Effector memory CD4-positive, alpha-beta T cell (primary cell): ENCODE data around the gene RIMS1.

Source experiments
- DNase-seq, 3 donors: peaks; one replicate each; pipeline ENCODE4 v3.0.0-alpha.2; 2020
- H3K27ac ChIP-seq: 2 replicates; pipeline ENCODE4 v1.7.0; 2013; ENCODE audit warnings: mild to moderate bottlenecking, low read length, moderate library complexity; ENCODE audit not compliant: insufficient read depth, poor library complexity, severe bottlenecking
- H3K27me3 ChIP-seq: replicated peaks from 2 replicates; pipeline ENCODE4 v1.7.0; 2013; ENCODE audit warnings: mild to moderate bottlenecking, low read length; ENCODE audit not compliant: insufficient read depth, control insufficient read depth, poor library complexity, severe bottlenecking
- H3K36me3 ChIP-seq: 2 replicates; pipeline ENCODE4 v1.7.0; 2013; ENCODE audit warnings: mild to moderate bottlenecking, low read length, moderate library complexity; ENCODE audit not compliant: control insufficient read depth, insufficient read depth
- H3K4me1 ChIP-seq: 2 replicates; pipeline ENCODE4 v1.7.0; 2013; ENCODE audit warnings: low read length, mild to moderate bottlenecking; ENCODE audit not compliant: control insufficient read depth, insufficient read depth, poor library complexity, severe bottlenecking
- H3K4me3 ChIP-seq: 2 replicates; pipeline ENCODE4 v1.7.0; 2013; ENCODE audit warnings: low read length, low read depth, mild to moderate bottlenecking; ENCODE audit not compliant: insufficient read depth, poor library complexity, severe bottlenecking
- H3K9me3 ChIP-seq: 2 replicates; pipeline ENCODE4 v1.7.0; 2013; ENCODE audit warnings: mild to moderate bottlenecking, low read length, moderate library complexity; ENCODE audit not compliant: control insufficient read depth

The RIMS1 gene

GRCh38 chr6:72140795-72141194 lies 254.4 kb downstream of the RIMS1 start:
- H3K27ac ChIP-seq, result no peak overlapping the region
- H3K36me3 ChIP-seq, result no peaks in the 10 kb centered on the region
- H3K9me3 ChIP-seq, result no peaks in the 10 kb centered on the region
- H3K27me3 ChIP-seq, result no peaks in the 10 kb centered on the region
- no peak overlapping the region for H3K4me3 ChIP-seq
- no peak for DNase-seq
- no peaks in the 10 kb centered on the region for H3K4me1 ChIP-seq

- no peaks in the 10 kb centered on the region for H3K36me3 ChIP-seq
- no peak overlapping the region for H3K4me3 ChIP-seq
- H3K4me1 ChIP-seq, result no peaks in the 10 kb centered on the region
- H3K9me3 ChIP-seq, result no peaks in the 10 kb centered on the region
- no peak overlapping the region for H3K27ac ChIP-seq
- DNase-seq, result no peak
- no peaks in the 10 kb centered on the region for H3K27me3 ChIP-seq
Observed at GRCh38 chr6:72149715-72150114, 263.4 kb downstream of the RIMS1 start.

GRCh38 chr6:72151742-72152141 lies 265.4 kb downstream of the RIMS1 start:
- no peaks in the 10 kb centered on the region for H3K27me3 ChIP-seq
- no peaks in the 10 kb centered on the region for H3K36me3 ChIP-seq
- no peak overlapping the region for H3K4me3 ChIP-seq
- no peak overlapping the region for H3K27ac ChIP-seq
- DNase-seq, result no peak
- no peaks in the 10 kb centered on the region for H3K4me1 ChIP-seq
- no peaks in the 10 kb centered on the region for H3K9me3 ChIP-seq

- Histone ChIP-seq H3K36me3 (no peaks in the 10 kb centered on the region), H3K27me3 (no peaks in the 10 kb centered on the region), H3K4me1 (no peaks in the 10 kb centered on the region), H3K27ac (no peak overlapping the region), H3K4me3 (no peak overlapping the region), H3K9me3 (no peaks in the 10 kb centered on the region)
- DNase-seq, result no peak
Observed at GRCh38 chr6:72175916-72176315, 289.6 kb downstream of the RIMS1 start.

- no peak for DNase-seq
- Histone ChIP-seq H3K9me3 (no peaks in the 10 kb centered on the region), H3K27ac (no peak overlapping the region), H3K36me3 (no peaks in the 10 kb centered on the region), H3K4me1 (no peaks in the 10 kb centered on the region), H3K27me3 (no peaks in the 10 kb centered on the region), H3K4me3 (no peak overlapping the region)
Observed at GRCh38 chr6:72182337-72183246, 296.2 kb downstream of the RIMS1 start.

- DNase-seq, result no peak
- H3K4me3 ChIP-seq, result no peak overlapping the region
- H3K36me3 ChIP-seq, result no peaks in the 10 kb centered on the region
- H3K9me3 ChIP-seq, result no peaks in the 10 kb centered on the region
- no peaks in the 10 kb centered on the region for H3K27me3 ChIP-seq
- no peaks in the 10 kb centered on the region for H3K4me1 ChIP-seq
- H3K27ac ChIP-seq, result no peak overlapping the region
Observed at GRCh38 chr6:72203983-72204382, 317.6 kb downstream of the RIMS1 start.

- Histone ChIP-seq H3K27me3 (no peaks in the 10 kb centered on the region), H3K4me1 (no peaks in the 10 kb centered on the region), H3K36me3 (no peaks in the 10 kb centered on the region), H3K9me3 (no peaks in the 10 kb centered on the region), H3K4me3 (no peak overlapping the region), H3K27ac (no peak overlapping the region)
- DNase-seq, result no peak
Observed at GRCh38 chr6:72205500-72205899, 319.1 kb downstream of the RIMS1 start.

- no peaks in the 10 kb centered on the region for H3K4me1 ChIP-seq
- no peak overlapping the region for H3K27ac ChIP-seq
- H3K9me3 ChIP-seq, result no peaks in the 10 kb centered on the region
- no peak for DNase-seq
- no peak overlapping the region for H3K4me3 ChIP-seq
- H3K27me3 ChIP-seq, result no peaks in the 10 kb centered on the region
- no peaks in the 10 kb centered on the region for H3K36me3 ChIP-seq
Observed at GRCh38 chr6:72206606-72207005, 320.3 kb downstream of the RIMS1 start.

GRCh38 chr6:72212686-72213085 lies 326.3 kb downstream of the RIMS1 start:
- Histone ChIP-seq H3K27ac (no peak overlapping the region), H3K36me3 (no peaks in the 10 kb centered on the region), H3K4me1 (no peaks in the 10 kb centered on the region), H3K9me3 (no peaks in the 10 kb centered on the region), H3K27me3 (no peaks in the 10 kb centered on the region), H3K4me3 (no peak overlapping the region)
- DNase-seq, result no peak

GRCh38 chr6:72213654-72214053 lies 327.3 kb downstream of the RIMS1 start:
- H3K27me3 ChIP-seq, result no peaks in the 10 kb centered on the region
- no peak for DNase-seq
- no peak overlapping the region for H3K27ac ChIP-seq

More at GRCh38 chr6:72213654-72214053, 327.3 kb downstream of the RIMS1 start:
- Histone ChIP-seq H3K9me3 (no peaks in the 10 kb centered on the region), H3K36me3 (no peaks in the 10 kb centered on the region), H3K4me3 (no peak overlapping the region), H3K4me1 (no peaks in the 10 kb centered on the region)
